MM.1S (cell line): ENCODE measurements around the gene ZNF672.

Source experiments
- EZH2 ChIP-seq: fragments of 300-600 bp; sonication (generic); optimal IDR thresholded peaks from 2 replicates; pipeline ENCODE3; 2017; ENCODE audit warnings: low read depth, mild to moderate bottlenecking, antibody characterized with exemption, low read length, mixed read lengths
- EZH2phosphoT487 ChIP-seq: fragments of 300-600 bp; sonication (generic); IDR thresholded peaks from 2 replicates; pipeline ENCODE4 v1.6.1; 2018; ENCODE audit warnings: antibody characterized with exemption, low read length
- TF ChIP-seq, protein P1 (sequence below): fragments of 300-600 bp; sonication (generic); IDR thresholded peaks from 2 replicates; pipeline ENCODE4 v1.5.1; 2016; ENCODE audit warnings: antibody characterized with exemption, low read length, mixed read lengths

DNA sequence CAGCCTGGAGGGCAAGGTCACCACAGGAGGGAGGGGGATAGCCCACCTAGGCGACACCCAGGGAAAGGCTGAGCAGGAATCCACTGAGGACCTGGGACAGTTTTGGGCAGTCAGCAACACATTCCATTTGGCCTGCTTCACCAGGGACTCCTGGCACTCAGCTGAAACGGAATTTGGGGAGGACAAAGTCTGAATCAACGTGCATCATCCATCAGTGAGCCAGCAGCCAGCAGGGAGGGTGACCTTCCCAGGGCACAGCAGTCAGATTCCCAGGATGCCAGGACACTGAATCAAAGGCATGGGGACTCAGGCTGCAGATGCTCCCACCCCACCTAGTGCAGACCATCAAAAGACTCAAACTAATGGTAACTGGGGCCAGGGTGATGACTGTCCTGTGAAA is 16.9 kb upstream of the ZNF672 start:
- no peak for TF ChIP-seq EZH2
- TF ChIP-seq, protein P1, sequence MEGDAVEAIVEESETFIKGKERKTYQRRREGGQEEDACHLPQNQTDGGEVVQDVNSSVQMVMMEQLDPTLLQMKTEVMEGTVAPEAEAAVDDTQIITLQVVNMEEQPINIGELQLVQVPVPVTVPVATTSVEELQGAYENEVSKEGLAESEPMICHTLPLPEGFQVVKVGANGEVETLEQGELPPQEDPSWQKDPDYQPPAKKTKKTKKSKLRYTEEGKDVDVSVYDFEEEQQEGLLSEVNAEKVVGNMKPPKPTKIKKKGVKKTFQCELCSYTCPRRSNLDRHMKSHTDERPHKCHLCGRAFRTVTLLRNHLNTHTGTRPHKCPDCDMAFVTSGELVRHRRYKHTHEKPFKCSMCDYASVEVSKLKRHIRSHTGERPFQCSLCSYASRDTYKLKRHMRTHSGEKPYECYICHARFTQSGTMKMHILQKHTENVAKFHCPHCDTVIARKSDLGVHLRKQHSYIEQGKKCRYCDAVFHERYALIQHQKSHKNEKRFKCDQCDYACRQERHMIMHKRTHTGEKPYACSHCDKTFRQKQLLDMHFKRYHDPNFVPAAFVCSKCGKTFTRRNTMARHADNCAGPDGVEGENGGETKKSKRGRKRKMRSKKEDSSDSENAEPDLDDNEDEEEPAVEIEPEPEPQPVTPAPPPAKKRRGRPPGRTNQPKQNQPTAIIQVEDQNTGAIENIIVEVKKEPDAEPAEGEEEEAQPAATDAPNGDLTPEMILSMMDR = no peak
- TF ChIP-seq EZH2phosphoT487 = no peak
